ENCODE results near the gene SPTBN5. TPM values are rescaled to one million over a fixed set of nuclear protein-coding genes. Genes with fewer than 3 reads are reported as not detected.
"Not testable (repeated sequence)": the region's sequence is repeated elsewhere in the genome, so short reads cannot be mapped to it uniquely, and the experiment has no call there.

SPTBN5 gene
- total RNA-seq, 5 donors from 2014 or later (not counting 1 experiment from before 2014, with no cell fraction given), result 1.0 to 4.0 (median 2.2) TPM

DNA sequence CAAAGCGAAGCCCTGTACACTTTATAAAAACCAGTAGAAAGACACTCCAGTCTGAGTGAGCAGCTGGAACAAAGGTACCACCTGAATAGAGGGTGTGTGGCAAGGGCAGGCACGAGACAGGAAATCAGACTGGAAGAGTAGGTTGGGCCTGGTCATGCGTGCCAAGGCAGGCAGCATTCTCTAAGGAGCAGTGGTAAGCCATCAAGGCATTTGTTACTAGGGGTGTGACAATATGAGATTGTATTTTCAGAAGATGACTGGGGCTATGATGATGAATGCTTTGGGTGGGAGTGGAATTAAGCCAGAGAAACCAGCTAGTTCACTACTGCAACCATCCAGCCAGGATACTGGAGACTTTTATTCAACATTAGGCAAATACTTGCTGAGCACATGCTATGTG is 61.0 kb downstream of the SPTBN5 start:
- H3K4me1 ChIP-seq (ENCODE audit: control insufficient read depth in 1 of 2, extremely low read depth in 1 of 2, insufficient read depth in 2 of 2, low read length in 2 of 2), result peaks cover 20 to 62% of the 10 kb centered on the region in 2 experiments
- H3K36me3 ChIP-seq (ENCODE audit: control insufficient read depth in 2 of 2, extremely low read depth in 1 of 2, insufficient read depth in 1 of 2, low read length in 1 of 2), result peaks cover 4 to 39% of the 10 kb centered on the region in 2 donors
- H3K4me1 Mint-ChIP-seq, result peaks cover 58 to 66% (median 64%) of the 10 kb centered on the region in 3 donors
- no peak for ATAC-seq (replicated peaks in 1 of 4)
- no peak overlapping the region for H3K4me3 ChIP-seq (ENCODE audit: control insufficient read depth in 1 of 2, extremely low read depth in 1 of 2, low read length in 1 of 2)
- peak in 2 of 35 experiments; percentile 8 to 31 for DNase-seq
- CTCF ChIA-PET, result interaction anchor here in 1 of 2 donors (2.6 kb wide), 1 partner anchor 59 kb away, joined by 13 read pairs; the partner anchor contains the start of gene MAPKBP1
- H3K9me3 Mint-ChIP-seq, result no peaks in the 10 kb centered on the region
- H3K27me3 Mint-ChIP-seq, result no peaks in the 10 kb centered on the region
- H3K4me3 Mint-ChIP-seq, result no peak overlapping the region
- H3K9me3 ChIP-seq, result no peaks in the 10 kb centered on the region
- peaks cover 14% of the 10 kb centered on the region for H3K36me3 Mint-ChIP-seq
- no peaks in the 10 kb centered on the region for H3K27me3 ChIP-seq (replicated peaks in 1 of 2; ENCODE audit: control insufficient read depth in 2 of 2, extremely low read depth in 1 of 2, insufficient read depth in 2 of 2, low read length in 1 of 2)
- peak overlapping the region; percentile 17 to 41 for H3K27ac Mint-ChIP-seq
- WGBS (ENCODE audit: insufficient coverage), result 17% methylated on average over 1 of the region's 3 CpGs
- POLR2A ChIA-PET, result interaction anchor here in 1 of 2 donors (0.5 kb wide), 1 partner anchor 713 kb away, joined by 8 read pairs; no protein-coding TSS in a partner anchor
- no peak overlapping the region for H3K27ac ChIP-seq (ENCODE audit: low read length)

DNA sequence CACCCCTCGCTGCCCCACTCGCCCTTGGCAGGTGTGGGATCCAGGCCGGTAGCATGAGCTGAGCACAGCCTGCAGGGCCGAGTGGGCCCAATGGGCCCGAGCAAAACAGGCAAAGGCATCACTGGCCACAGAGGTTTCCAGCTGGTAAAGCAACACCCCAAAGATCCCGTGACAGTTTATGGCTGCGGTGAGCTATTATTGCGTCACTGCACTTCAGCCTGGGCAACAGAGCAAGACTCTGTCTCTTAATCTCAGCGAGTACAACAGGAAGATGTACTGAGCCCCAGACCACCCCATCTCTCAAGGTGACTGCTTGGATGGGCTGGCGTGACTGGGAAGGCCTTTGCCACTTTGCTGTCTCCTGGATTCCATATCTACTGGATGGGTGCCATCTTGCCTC is 61.6 kb downstream of the SPTBN5 start:
- H3K9me3 ChIP-seq, result no peaks in the 10 kb centered on the region
- ChIA-PET CTCF (interaction anchor here in 1 of 2 donors (0.6 to 2.6 kb wide), 2 partner anchors 59 to 846 kb away, joined by 3 to 13 read pairs; partner anchors contain the start of gene MAPKBP1), POLR2A (interaction anchor here in 1 of 2 donors (0.5 kb wide), 1 partner anchor 712 kb away, joined by 8 read pairs; no protein-coding TSS in a partner anchor)
- Mint-ChIP-seq H3K27ac (peak overlapping the region in 1 of 2 donors; percentile 41), H3K4me3 (no peak overlapping the region), H3K9me3 (no peaks in the 10 kb centered on the region), H3K36me3 (peaks cover 13% of the 10 kb centered on the region), H3K4me1 (peaks cover 58 to 66% (median 64%) of the 10 kb centered on the region in 3 donors), H3K27me3 (no peaks in the 10 kb centered on the region)
- peaks cover 20 to 65% of the 10 kb centered on the region in 2 experiments for H3K4me1 ChIP-seq (ENCODE audit: control insufficient read depth in 1 of 2, extremely low read depth in 1 of 2, insufficient read depth in 2 of 2, low read length in 2 of 2)
- DNase-seq (no peak), ATAC-seq (replicated peaks in 1 of 4) (no peak)
- H3K27me3 ChIP-seq (replicated peaks in 1 of 2; ENCODE audit: control insufficient read depth in 2 of 2, extremely low read depth in 1 of 2, insufficient read depth in 2 of 2, low read length in 1 of 2), result no peaks in the 10 kb centered on the region
- H3K4me3 ChIP-seq (ENCODE audit: control insufficient read depth in 1 of 2, extremely low read depth in 1 of 2, low read length in 1 of 2), result no peak overlapping the region
- H3K36me3 ChIP-seq (ENCODE audit: control insufficient read depth in 2 of 2, extremely low read depth in 1 of 2, insufficient read depth in 1 of 2, low read length in 1 of 2), result peaks cover 4 to 37% of the 10 kb centered on the region in 2 donors
- WGBS (ENCODE audit: insufficient coverage), result 94% methylated on average over 10 of the region's 10 CpGs
- no peak overlapping the region for H3K27ac ChIP-seq (ENCODE audit: low read length)

DNA sequence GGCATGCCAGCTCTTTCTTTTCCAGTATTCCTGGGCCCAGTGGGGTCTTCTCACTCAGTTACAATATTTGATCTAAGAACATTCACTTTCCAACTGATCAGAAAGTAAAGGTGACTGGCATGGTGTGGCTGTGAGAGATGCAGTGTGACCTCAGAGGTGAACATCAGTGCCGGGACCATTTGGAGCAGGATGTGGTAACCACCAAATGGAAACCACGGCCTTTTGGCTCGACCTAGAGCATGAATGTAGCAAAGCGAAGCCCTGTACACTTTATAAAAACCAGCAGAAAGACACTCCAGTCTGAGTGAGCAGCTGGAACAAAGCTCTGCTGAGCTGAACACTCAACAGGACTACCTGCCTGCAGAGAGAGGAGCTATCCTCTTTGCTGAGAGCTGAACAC is 62.6 kb downstream of the SPTBN5 start:
- peaks cover 57 to 71% (median 66%) of the 10 kb centered on the region in 3 donors for H3K4me1 Mint-ChIP-seq
- not testable (repeated sequence) for H3K27me3 Mint-ChIP-seq; H3K9me3 ChIP-seq; H3K4me3 ChIP-seq (ENCODE audit: control insufficient read depth in 1 of 2, extremely low read depth in 1 of 2, low read length in 1 of 2); H3K27ac ChIP-seq (ENCODE audit: low read length); H3K9me3 Mint-ChIP-seq; H3K27me3 ChIP-seq (replicated peaks in 1 of 2; ENCODE audit: control insufficient read depth in 2 of 2, extremely low read depth in 1 of 2, insufficient read depth in 2 of 2, low read length in 1 of 2)
- ATAC-seq (replicated peaks in 1 of 4) (peak in 2 of 4 experiments; percentile 15 to 33), DNase-seq (peak in 32 of 35 experiments; percentile 7 to 62 (median 28))
- peak overlapping the region; percentile 76 to 78 for H3K27ac Mint-ChIP-seq
- peaks cover 10% of the 10 kb centered on the region for H3K36me3 Mint-ChIP-seq
- H3K36me3 ChIP-seq (ENCODE audit: control insufficient read depth in 2 of 2, extremely low read depth in 1 of 2, insufficient read depth in 1 of 2, low read length in 1 of 2), result peaks cover 4 to 28% of the 10 kb centered on the region in 2 donors
- H3K4me1 ChIP-seq (ENCODE audit: control insufficient read depth in 1 of 2, extremely low read depth in 1 of 2, insufficient read depth in 2 of 2, low read length in 2 of 2), result peaks cover 20 to 70% of the 10 kb centered on the region in 2 experiments
- CTCF ChIA-PET, result interaction anchor here (0.6 to 2.6 kb wide), 3 partner anchors 58 to 1791 kb away, joined by 3 to 13 read pairs (median 5); partner anchors contain the start of gene MAPKBP1 (in 1 of the 2)
- H3K4me3 Mint-ChIP-seq, result peak overlapping the region; percentile 28 to 60 (median 45)
- POLR2A ChIA-PET, result interaction anchor here in 1 of 2 donors (0.6 kb wide), 1 partner anchor 54 kb away, joined by 6 read pairs; no protein-coding TSS in a partner anchor
- 0% methylated on average over 3 of the region's 4 CpGs for WGBS (ENCODE audit: insufficient coverage)

DNA sequence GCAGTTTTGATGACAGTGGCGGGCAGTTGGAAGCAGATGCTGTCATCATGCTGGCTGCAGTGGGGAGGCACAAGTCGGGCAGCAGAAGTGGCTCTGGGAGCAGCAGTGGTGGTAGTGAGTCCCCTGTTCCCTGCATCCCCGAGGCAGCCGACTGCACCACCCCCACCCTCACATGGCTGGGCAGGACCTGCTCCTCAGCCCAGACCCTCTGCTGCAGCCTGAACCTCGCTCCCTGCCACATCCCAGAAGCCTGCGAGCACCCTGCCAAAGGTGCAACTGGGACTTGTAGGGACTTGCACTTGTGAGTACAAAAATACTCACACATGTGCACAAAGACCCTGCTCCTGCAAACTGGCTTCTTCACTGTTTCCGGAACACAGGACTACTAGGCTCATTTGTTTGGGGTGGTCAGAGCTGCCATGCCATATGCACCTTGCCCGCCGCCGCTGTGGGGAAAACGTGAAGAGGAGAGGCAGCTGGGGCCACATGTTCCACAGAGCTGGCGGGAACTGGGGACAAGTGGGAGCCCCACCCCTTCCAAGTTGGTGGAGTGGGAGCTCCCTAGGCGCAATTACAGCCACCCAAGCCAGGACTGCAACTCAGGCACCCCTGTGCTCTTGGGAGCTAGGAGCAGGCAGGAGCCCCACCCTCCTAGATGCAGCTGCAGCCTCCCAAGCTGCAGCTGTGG is 63.8 kb downstream of the SPTBN5 start:
- Mint-ChIP-seq H3K4me1 (peaks cover 53 to 71% (median 66%) of the 10 kb centered on the region in 3 donors), H3K27me3 (no peaks in the 10 kb centered on the region), H3K4me3 (no peak overlapping the region), H3K36me3 (peaks cover 10% of the 10 kb centered on the region), H3K27ac (no peak overlapping the region), H3K9me3 (no peaks in the 10 kb centered on the region)
- ChIA-PET CTCF (interaction anchor here in 1 of 2 donors (2.6 kb wide), 1 partner anchor 56 kb away, joined by 13 read pairs; the partner anchor contains the start of gene MAPKBP1), POLR2A (no interaction called here)
- Histone ChIP-seq H3K4me1 (ENCODE audit: control insufficient read depth in 1 of 2, extremely low read depth in 1 of 2, insufficient read depth in 2 of 2, low read length in 2 of 2) (peaks cover 20 to 66% of the 10 kb centered on the region in 2 experiments), H3K36me3 (ENCODE audit: control insufficient read depth in 2 of 2, extremely low read depth in 1 of 2, insufficient read depth in 1 of 2, low read length in 1 of 2) (peaks cover 0 to 17% of the 10 kb centered on the region in 2 donors), H3K9me3 (no peaks in the 10 kb centered on the region), H3K27me3 (replicated peaks in 1 of 2; ENCODE audit: control insufficient read depth in 2 of 2, extremely low read depth in 1 of 2, insufficient read depth in 2 of 2, low read length in 1 of 2) (no peaks in the 10 kb centered on the region), H3K27ac (ENCODE audit: low read length) (no peak overlapping the region), H3K4me3 (ENCODE audit: control insufficient read depth in 1 of 2, extremely low read depth in 1 of 2, low read length in 1 of 2) (no peak overlapping the region)
- DNase-seq (no peak), ATAC-seq (replicated peaks in 1 of 4) (no peak)
- 98% methylated on average over 9 of the region's 13 CpGs for WGBS (ENCODE audit: insufficient coverage)

DNA sequence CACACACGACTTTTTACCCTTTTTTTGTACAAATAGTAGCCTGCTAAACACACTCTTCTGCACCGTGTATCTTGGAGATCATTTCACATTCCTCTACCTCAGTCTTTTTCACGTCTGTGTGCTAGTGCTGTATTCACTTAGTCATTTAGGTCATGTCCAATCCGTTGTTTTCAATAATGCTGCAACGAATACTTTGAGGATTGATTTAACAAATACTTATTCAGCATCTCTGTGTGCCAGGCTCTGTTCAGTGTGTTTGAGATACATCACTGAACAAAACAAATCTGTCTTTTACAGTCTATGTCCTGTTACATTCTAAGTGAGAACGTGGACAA is 65.1 kb downstream of the SPTBN5 start:
- POLR2A ChIA-PET, result no interaction called here
- ATAC-seq (replicated peaks in 1 of 4) (no peak), DNase-seq (no peak)
- peak overlapping the region; percentile 86 to 91 for H3K27ac Mint-ChIP-seq
- no peaks in the 10 kb centered on the region for H3K27me3 ChIP-seq (replicated peaks in 1 of 2; ENCODE audit: control insufficient read depth in 2 of 2, extremely low read depth in 1 of 2, insufficient read depth in 2 of 2, low read length in 1 of 2)
- peaks cover 17% of the 10 kb centered on the region for H3K36me3 Mint-ChIP-seq
- CTCF ChIA-PET, result interaction anchor here in 1 of 2 donors (0.9 to 2.1 kb wide), 2 partner anchors 55 to 141 kb away, joined by 3 to 17 read pairs; partner anchors contain the start of gene MAPKBP1
- no peaks in the 10 kb centered on the region for H3K27me3 Mint-ChIP-seq
- peaks cover 3 to 11% of the 10 kb centered on the region in 2 donors for H3K36me3 ChIP-seq (ENCODE audit: control insufficient read depth in 2 of 2, extremely low read depth in 1 of 2, insufficient read depth in 1 of 2, low read length in 1 of 2)
- H3K4me3 Mint-ChIP-seq, result peak overlapping the region; percentile 91 to 97 (median 95)
- H3K4me1 Mint-ChIP-seq, result peaks cover 49 to 63% (median 59%) of the 10 kb centered on the region in 3 donors
- WGBS (ENCODE audit: insufficient coverage), result 17% methylated on average over 4 of the region's 6 CpGs
- H3K4me1 ChIP-seq (ENCODE audit: control insufficient read depth in 1 of 2, extremely low read depth in 1 of 2, insufficient read depth in 2 of 2, low read length in 2 of 2), result peaks cover 20 to 55% of the 10 kb centered on the region in 2 experiments
- no peak overlapping the region for H3K27ac ChIP-seq (ENCODE audit: low read length)
- peak overlapping the region; percentile 85 to 91 for H3K4me3 ChIP-seq (ENCODE audit: control insufficient read depth in 1 of 2, extremely low read depth in 1 of 2, low read length in 1 of 2)
- H3K9me3 Mint-ChIP-seq, result no peaks in the 10 kb centered on the region
- no peaks in the 10 kb centered on the region for H3K9me3 ChIP-seq
